ENCODE measurements around the gene YTHDF2. TPM values are rescaled to one million over a fixed set of nuclear protein-coding genes. Genes with fewer than 3 reads are reported as not detected.

Gene YTHDF2
- total and polyA plus RNA-seq, 2 donors (not counting 1 experiment from before 2014, with no cell fraction given), result 26.3 to 58.8 TPM

GRCh38 chr1:28744184-28744583 lies 7.4 kb downstream of the YTHDF2 start:
- ATAC-seq (ENCODE audit: low read depth) (no peak), DNase-seq (no peak)
- intact Hi-C loops (cut with micrococcal nuclease), result no loop called here
- TF ChIP-seq, protein P1, sequence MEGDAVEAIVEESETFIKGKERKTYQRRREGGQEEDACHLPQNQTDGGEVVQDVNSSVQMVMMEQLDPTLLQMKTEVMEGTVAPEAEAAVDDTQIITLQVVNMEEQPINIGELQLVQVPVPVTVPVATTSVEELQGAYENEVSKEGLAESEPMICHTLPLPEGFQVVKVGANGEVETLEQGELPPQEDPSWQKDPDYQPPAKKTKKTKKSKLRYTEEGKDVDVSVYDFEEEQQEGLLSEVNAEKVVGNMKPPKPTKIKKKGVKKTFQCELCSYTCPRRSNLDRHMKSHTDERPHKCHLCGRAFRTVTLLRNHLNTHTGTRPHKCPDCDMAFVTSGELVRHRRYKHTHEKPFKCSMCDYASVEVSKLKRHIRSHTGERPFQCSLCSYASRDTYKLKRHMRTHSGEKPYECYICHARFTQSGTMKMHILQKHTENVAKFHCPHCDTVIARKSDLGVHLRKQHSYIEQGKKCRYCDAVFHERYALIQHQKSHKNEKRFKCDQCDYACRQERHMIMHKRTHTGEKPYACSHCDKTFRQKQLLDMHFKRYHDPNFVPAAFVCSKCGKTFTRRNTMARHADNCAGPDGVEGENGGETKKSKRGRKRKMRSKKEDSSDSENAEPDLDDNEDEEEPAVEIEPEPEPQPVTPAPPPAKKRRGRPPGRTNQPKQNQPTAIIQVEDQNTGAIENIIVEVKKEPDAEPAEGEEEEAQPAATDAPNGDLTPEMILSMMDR (IDR thresholded peaks at IDR 0.05), result no peak
- no peak for TF ChIP-seq EZH2 (IDR thresholded peaks at IDR 0.05; ENCODE audit: borderline replicate concordance, insufficient read depth, low read depth, low read length, poor library complexity, severe bottlenecking)
- Histone ChIP-seq H3K79me2 (ENCODE audit: control insufficient read depth, insufficient read depth, low read length) (peaks cover 100% of the 10 kb centered on the region), H2AFZ (ENCODE audit: insufficient read depth, low read depth, low read length, poor library complexity, severe bottlenecking) (no peak overlapping the region), H3K9ac (ENCODE audit: low read length) (no peak overlapping the region), H3K9me3 (ENCODE audit: control extremely low read depth in 1 of 3, control insufficient read depth in 2 of 3, insufficient read depth in 1 of 3, low read length in 2 of 3) (no peaks in the 10 kb centered on the region), H3K4me1 (ENCODE audit: control insufficient read depth in 2 of 2, insufficient read depth in 2 of 2, low read length in 2 of 2) (peaks cover 23% of the 10 kb centered on the region in 2 donors), H3K27ac (ENCODE audit: low read length in 2 of 2) (no peak overlapping the region), H3K4me2 (replicated peaks; ENCODE audit: low read depth, low read length, poor library complexity, severe bottlenecking) (no peak overlapping the region), H3K4me3 (ENCODE audit: control extremely low read depth in 1 of 5, extremely low read depth in 1 of 5, insufficient read depth in 1 of 5, low read depth in 2 of 5, low read length in 4 of 5) (no peak overlapping the region), H3K27me3 (replicated peaks in 1 of 4; ENCODE audit: control extremely low read depth in 1 of 4, control insufficient read depth in 3 of 4, insufficient read depth in 4 of 4, low read length in 3 of 4) (no peaks in the 10 kb centered on the region), H3K36me3 (replicated peaks in 1 of 2; ENCODE audit: control extremely low read depth in 1 of 2, control insufficient read depth in 1 of 2, extremely low read depth in 1 of 2, insufficient read depth in 2 of 2, low read length in 1 of 2) (peaks cover 9 to 76% of the 10 kb centered on the region in 2 experiments), H4K20me1 (ENCODE audit: control insufficient read depth, insufficient read depth, low read length, poor library complexity, severe bottlenecking) (peaks cover 87% of the 10 kb centered on the region)
- H3K27me3 Mint-ChIP-seq, result no peaks in the 10 kb centered on the region
- ChIA-PET CTCF (no interaction called here), POLR2A (no interaction called here)
- peaks cover 58% of the 10 kb centered on the region for H3K4me1 Mint-ChIP-seq
- peak overlapping the region; percentile 42 for H3K27ac Mint-ChIP-seq
- H3K4me3 Mint-ChIP-seq, result peak overlapping the region; percentile 29
- 81% methylated on average over 2 of the region's 4 CpGs for WGBS (ENCODE audit: insufficient coverage)
- H3K9me3 Mint-ChIP-seq (ENCODE audit: insufficient read depth), result no peaks in the 10 kb centered on the region

- ATAC-seq (ENCODE audit: low read depth) (no peak), DNase-seq (no peak)
- no peak overlapping the region for H2AFZ ChIP-seq (ENCODE audit: insufficient read depth, low read depth, low read length, poor library complexity, severe bottlenecking)
- H3K27ac ChIP-seq (ENCODE audit: low read length in 2 of 2), result no peak overlapping the region
- TF ChIP-seq, protein P1 (IDR thresholded peaks at IDR 0.05), result no peak
- no peak for TF ChIP-seq EZH2 (IDR thresholded peaks at IDR 0.05; ENCODE audit: borderline replicate concordance, insufficient read depth, low read depth, low read length, poor library complexity, severe bottlenecking)
- intact Hi-C loops (cut with micrococcal nuclease), result no loop called here
- peak overlapping the region; percentile 8 for H3K4me2 ChIP-seq (replicated peaks; ENCODE audit: low read depth, low read length, poor library complexity, severe bottlenecking)
- peaks cover 26 to 27% of the 10 kb centered on the region in 2 donors for H3K4me1 ChIP-seq (ENCODE audit: control insufficient read depth in 2 of 2, insufficient read depth in 2 of 2, low read length in 2 of 2)
- no peak overlapping the region for H3K4me3 ChIP-seq (ENCODE audit: control extremely low read depth in 1 of 5, extremely low read depth in 1 of 5, insufficient read depth in 1 of 5, low read depth in 2 of 5, low read length in 4 of 5)
- H4K20me1 ChIP-seq (ENCODE audit: control insufficient read depth, insufficient read depth, low read length, poor library complexity, severe bottlenecking), result peaks cover 89% of the 10 kb centered on the region
- Mint-ChIP-seq H3K4me1 (peaks cover 59% of the 10 kb centered on the region), H3K4me3 (no peak overlapping the region), H3K9me3 (ENCODE audit: insufficient read depth) (no peaks in the 10 kb centered on the region), H3K27me3 (no peaks in the 10 kb centered on the region), H3K27ac (no peak overlapping the region)
- no peak overlapping the region for H3K9ac ChIP-seq (ENCODE audit: low read length)
- no peaks in the 10 kb centered on the region for H3K9me3 ChIP-seq (ENCODE audit: control extremely low read depth in 1 of 3, control insufficient read depth in 2 of 3, insufficient read depth in 1 of 3, low read length in 2 of 3)
- CTCF ChIA-PET, result no interaction called here
- POLR2A ChIA-PET, result no interaction called here
- peaks cover 7 to 65% of the 10 kb centered on the region in 2 experiments for H3K36me3 ChIP-seq (replicated peaks in 1 of 2; ENCODE audit: control extremely low read depth in 1 of 2, control insufficient read depth in 1 of 2, extremely low read depth in 1 of 2, insufficient read depth in 2 of 2, low read length in 1 of 2)
- H3K27me3 ChIP-seq (replicated peaks in 1 of 4; ENCODE audit: control extremely low read depth in 1 of 4, control insufficient read depth in 3 of 4, insufficient read depth in 4 of 4, low read length in 3 of 4), result no peaks in the 10 kb centered on the region
- H3K79me2 ChIP-seq (ENCODE audit: control insufficient read depth, insufficient read depth, low read length), result peaks cover 100% of the 10 kb centered on the region
- no CpG with 5 or more reads among the region's 6 CpGs for WGBS (ENCODE audit: insufficient coverage)
Observed at GRCh38 chr1:28745653-28746173, 9.0 kb downstream of the YTHDF2 start.

Data from B cell (primary cell).